Measurements from ENCODE around the gene FAM234B.
"Not testable (repeated sequence)": the region's sequence is repeated elsewhere in the genome, so short reads cannot be mapped to it uniquely, and the experiment has no call there.

The FAM234B gene

GRCh38 chr12:13080266-13080665 is 36.1 kb downstream of the FAM234B start:
- Histone ChIP-seq H3K27me3 (ENCODE audit: insufficient read depth, low read length, poor library complexity) (peaks cover 8% of the 10 kb centered on the region), H3K4me3 (ENCODE audit: low read depth in 1 of 2, low read length in 2 of 2) (no peak overlapping the region), H4K20me1 (ENCODE audit: insufficient read depth, low read length) (no peaks in the 10 kb centered on the region), H2AFZ (ENCODE audit: low read depth, low read length) (no peak overlapping the region), H3K36me3 (ENCODE audit: insufficient read depth, low read length) (no peaks in the 10 kb centered on the region), H3K4me1 (ENCODE audit: insufficient read depth, low read length) (no peaks in the 10 kb centered on the region), H3K27ac (ENCODE audit: low read length) (no peak overlapping the region), H3K9ac (ENCODE audit: low read depth, low read length) (no peak overlapping the region), H3K79me2 (ENCODE audit: insufficient read depth, low read length) (no peaks in the 10 kb centered on the region), H3K9me3 (ENCODE audit: insufficient read depth, low read length, severe bottlenecking) (no peaks in the 10 kb centered on the region), H3K4me2 (ENCODE audit: insufficient read depth, low read length) (no peak overlapping the region)
- DNase-seq (no peak), ATAC-seq (ENCODE audit: insufficient read depth, low read depth) (no peak)
- no peak for TF ChIP-seq CTCF (IDR thresholded peaks at IDR 0.05; ENCODE audit: borderline replicate concordance, extremely low read depth, low read length, poor library complexity, severe bottlenecking)
- no peak for TF ChIP-seq EZH2 (IDR thresholded peaks at IDR 0.05; ENCODE audit: borderline replicate concordance, low read depth, low read length, severe bottlenecking)

GRCh38 chr12:13082861-13083260 is 38.7 kb downstream of the FAM234B start:
- no peaks in the 10 kb centered on the region for H3K4me1 ChIP-seq (ENCODE audit: insufficient read depth, low read length)

GRCh38 chr12:13083638-13084037 is 39.5 kb downstream of the FAM234B start:
- not testable (repeated sequence) for H2AFZ ChIP-seq (ENCODE audit: low read depth, low read length)

More at GRCh38 chr12:13082861-13083260, 38.7 kb downstream of the FAM234B start:
- H3K79me2 ChIP-seq (ENCODE audit: insufficient read depth, low read length) = no peaks in the 10 kb centered on the region
- no peak overlapping the region for H3K9ac ChIP-seq (ENCODE audit: low read depth, low read length)
- H3K36me3 ChIP-seq (ENCODE audit: insufficient read depth, low read length) = no peaks in the 10 kb centered on the region
- no peaks in the 10 kb centered on the region for H4K20me1 ChIP-seq (ENCODE audit: insufficient read depth, low read length)
- no peak overlapping the region for H2AFZ ChIP-seq (ENCODE audit: low read depth, low read length)
- no peak overlapping the region for H3K4me3 ChIP-seq (ENCODE audit: low read depth in 1 of 2, low read length in 2 of 2)
- no peaks in the 10 kb centered on the region for H3K9me3 ChIP-seq (ENCODE audit: insufficient read depth, low read length, severe bottlenecking)
- no peak for DNase-seq
- peaks cover 13% of the 10 kb centered on the region for H3K27me3 ChIP-seq (ENCODE audit: insufficient read depth, low read length, poor library complexity)
- no peak for ATAC-seq (ENCODE audit: insufficient read depth, low read depth)
- no peak for TF ChIP-seq EZH2 (IDR thresholded peaks at IDR 0.05; ENCODE audit: borderline replicate concordance, low read depth, low read length, severe bottlenecking)
- TF ChIP-seq CTCF (IDR thresholded peaks at IDR 0.05; ENCODE audit: borderline replicate concordance, extremely low read depth, low read length, poor library complexity, severe bottlenecking) = no peak
- H3K27ac ChIP-seq (ENCODE audit: low read length) = no peak overlapping the region
- H3K4me2 ChIP-seq (ENCODE audit: insufficient read depth, low read length) = no peak overlapping the region

GRCh38 chr12:13084898-13085640 is 40.9 kb downstream of the FAM234B start:
- H3K4me3 ChIP-seq (ENCODE audit: low read depth in 1 of 2, low read length in 2 of 2) = no peak overlapping the region
- H3K9ac ChIP-seq (ENCODE audit: low read depth, low read length) = no peak overlapping the region
- ATAC-seq (ENCODE audit: insufficient read depth, low read depth) = no peak

More at GRCh38 chr12:13083638-13084037, 39.5 kb downstream of the FAM234B start:
- not testable (repeated sequence) for H3K27ac ChIP-seq (ENCODE audit: low read length); ATAC-seq (ENCODE audit: insufficient read depth, low read depth); H3K79me2 ChIP-seq (ENCODE audit: insufficient read depth, low read length); H3K4me1 ChIP-seq (ENCODE audit: insufficient read depth, low read length); H3K4me2 ChIP-seq (ENCODE audit: insufficient read depth, low read length); H3K9ac ChIP-seq (ENCODE audit: low read depth, low read length); H3K4me3 ChIP-seq (ENCODE audit: low read depth in 1 of 2, low read length in 2 of 2); H4K20me1 ChIP-seq (ENCODE audit: insufficient read depth, low read length); H3K9me3 ChIP-seq (ENCODE audit: insufficient read depth, low read length, severe bottlenecking); DNase-seq; H3K36me3 ChIP-seq (ENCODE audit: insufficient read depth, low read length)
- H3K27me3 ChIP-seq (ENCODE audit: insufficient read depth, low read length, poor library complexity) = peaks cover 13% of the 10 kb centered on the region

More at GRCh38 chr12:13084898-13085640, 40.9 kb downstream of the FAM234B start:
- no peaks in the 10 kb centered on the region for H3K4me1 ChIP-seq (ENCODE audit: insufficient read depth, low read length)
- no peaks in the 10 kb centered on the region for H4K20me1 ChIP-seq (ENCODE audit: insufficient read depth, low read length)
- DNase-seq = no peak
- H3K27ac ChIP-seq (ENCODE audit: low read length) = no peak overlapping the region
- no peak overlapping the region for H2AFZ ChIP-seq (ENCODE audit: low read depth, low read length)
- peaks cover 10% of the 10 kb centered on the region for H3K27me3 ChIP-seq (ENCODE audit: insufficient read depth, low read length, poor library complexity)
- H3K79me2 ChIP-seq (ENCODE audit: insufficient read depth, low read length) = no peaks in the 10 kb centered on the region
- no peaks in the 10 kb centered on the region for H3K9me3 ChIP-seq (ENCODE audit: insufficient read depth, low read length, severe bottlenecking)
- TF ChIP-seq CTCF (IDR thresholded peaks at IDR 0.05; ENCODE audit: borderline replicate concordance, extremely low read depth, low read length, poor library complexity, severe bottlenecking) = no peak
- no peak for TF ChIP-seq EZH2 (IDR thresholded peaks at IDR 0.05; ENCODE audit: borderline replicate concordance, low read depth, low read length, severe bottlenecking)
- no peak overlapping the region for H3K4me2 ChIP-seq (ENCODE audit: insufficient read depth, low read length)
- no peaks in the 10 kb centered on the region for H3K36me3 ChIP-seq (ENCODE audit: insufficient read depth, low read length)
